K562 (cell line): ENCODE results near the gene MCM7. TPM values are rescaled to one million over a fixed set of nuclear protein-coding genes. Genes with fewer than 3 reads are reported as not detected.

Experiments
- ATF1 ChIP-seq, 2 experiments: fragments of 450-650 bp in 1 of 2; IDR thresholded peaks; 2 replicates each; pipeline ENCODE4 v1.6.1; 2016; ENCODE audit warnings: missing compliant biosample characterization in 1 of 2, missing genetic modification characterization in 1 of 2
- DMBX1 ChIP-seq: fragments of 250-450 bp; sonication (Bioruptor Pico); IDR thresholded peaks from 2 replicates; pipeline ENCODE4 v1.8.0; 2022; ENCODE audit warnings: inconsistent platforms, mild to moderate bottlenecking, moderate library complexity, borderline replicate concordance
- FOXP1 ChIP-seq: sonication (generic); formaldehyde crosslinking; IDR thresholded peaks from 2 replicates; pipeline ENCODE4 v1.8.0; 2022; ENCODE audit warnings: mild to moderate bottlenecking, missing genetic modification reagents
- HNRNPH1 ChIP-seq: fragments of 200-400 bp; formaldehyde crosslinking; optimal IDR thresholded peaks from 2 replicates; pipeline ENCODE3; 2017; ENCODE audit warnings: low read depth, mild to moderate bottlenecking, low read length, moderate library complexity
- IRF2 ChIP-seq: sonication (generic); formaldehyde crosslinking; IDR thresholded peaks from 2 replicates; pipeline ENCODE4 v1.8.1; 2022; ENCODE audit warnings: mild to moderate bottlenecking, missing genetic modification reagents
- MAZ ChIP-seq, 2 experiments: fragments of 450-650 bp in 1 of 2; sonication (generic) in 1 of 2; formaldehyde crosslinking; IDR thresholded peaks in 1 of 2; conservative IDR thresholded peaks in 1 of 2; 2 replicates each; pipeline versions ENCODE4 v1.4.0 to v1.5.0; 2020; ENCODE audit warnings: mild to moderate bottlenecking in 1 of 2, missing genetic modification reagents in 1 of 2
- MTA2 ChIP-seq: fragments of 450-650 bp; IDR thresholded peaks from 2 replicates; pipeline ENCODE4 v1.6.1; 2016; ENCODE audit warnings: low read depth
- NFXL1 ChIP-seq: fragments of 450-650 bp; formaldehyde crosslinking; IDR thresholded peaks from 2 replicates; pipeline ENCODE4 v1.4.0; 2021; ENCODE audit warnings: mild to moderate bottlenecking
- NR3C1 ChIP-seq: sonication (generic); formaldehyde crosslinking; IDR thresholded peaks from 2 replicates; pipeline ENCODE4 v1.8.1; 2022; ENCODE audit warnings: missing genetic modification reagents
- PHF21A ChIP-seq: fragments of 450-650 bp; IDR thresholded peaks from 2 replicates; pipeline ENCODE4 v1.6.1; 2017; ENCODE audit warnings: low read depth, borderline replicate concordance
- RBM25 ChIP-seq: fragments of 200-400 bp; formaldehyde crosslinking; IDR thresholded peaks from 2 replicates; pipeline ENCODE4 v1.6.1; 2018; ENCODE audit warnings: low read length, low read depth, moderate library complexity; ENCODE audit not compliant: severe bottlenecking
- SMARCA5 ChIP-seq: fragments of 450-650 bp; IDR thresholded peaks from 2 replicates; pipeline ENCODE4 v1.6.1; 2016
- SPI1 ChIP-seq: IDR thresholded peaks from 2 replicates; pipeline ENCODE4 v1.6.1; 2011; ENCODE audit warnings: low read depth, low read length, control low read depth, borderline replicate concordance
- TRIM24 ChIP-seq, 2 experiments: fragments of 450-650 bp; IDR thresholded peaks; 2 replicates each; pipeline ENCODE4 v1.6.1; 2016
- ZNF197 ChIP-seq: fragments of 200-800 bp; sonication (Bioruptor generic); IDR thresholded peaks from 2 replicates; pipeline ENCODE4 v1.6.1; 2016; ENCODE audit warnings: low read depth, missing genetic modification characterization, missing compliant biosample characterization
- ZNF263 ChIP-seq: sonication (generic); formaldehyde crosslinking; IDR thresholded peaks from 2 replicates; pipeline ENCODE4 v1.8.0; 2022; ENCODE audit warnings: mild to moderate bottlenecking, missing genetic modification reagents, borderline replicate concordance
- ZNF41 ChIP-seq: fragments of 250-450 bp; sonication (Bioruptor Pico); conservative IDR thresholded peaks from 2 replicates; pipeline ENCODE4 v1.4.0; 2020; ENCODE audit warnings: mild to moderate bottlenecking
- ZNF584 ChIP-seq: fragments of 200-800 bp; sonication (Bioruptor generic); IDR thresholded peaks from 2 replicates; pipeline ENCODE4 v1.6.1; 2016; ENCODE audit warnings: low read depth, mild to moderate bottlenecking, missing genetic modification characterization, missing compliant biosample characterization
- ZNF586 ChIP-seq: fragments of 450-650 bp; formaldehyde crosslinking; conservative IDR thresholded peaks from 2 replicates; pipeline ENCODE4 v1.4.0; 2020; ENCODE audit warnings: mild to moderate bottlenecking, moderate library complexity
- ZNF778 ChIP-seq: fragments of 450-650 bp; formaldehyde crosslinking; IDR thresholded peaks from 2 replicates; pipeline ENCODE4 v1.4.0; 2020; ENCODE audit warnings: mild to moderate bottlenecking, moderate library complexity
- polyA plus RNA-seq, 8 experiments: library from polyadenylated mRNA; depleted of rRNA in 4 of 8; stranded (reverse) in 5 of 8; unstranded in 3 of 8; fragments of >200 nt; fragmentation: Nextera tagmentation in 2 of 8; fragmentation: Illumina TruSeq in 1 of 8; extraction: Ambion mirVana in 2 of 8; extraction: Trizol in 1 of 8; gene quantifications; 2 replicates each; pipeline versions ENCODE4 v1.2.1 to v1.2.3, GENCODE V29; 2011 to 2014; ENCODE audit warnings: inconsistent platforms in 1 of 8, missing spikeins in 1 of 8
- total RNA-seq, 7 experiments: library from RNA; depleted of rRNA in 6 of 7; stranded (reverse); fragments of >200 nt in 6 of 7; fragmentation: Illumina TruSeq in 2 of 7; extraction: Trizol in 2 of 7; gene quantifications; 2 replicates each; pipeline versions ENCODE4 v1.2.1 to v1.2.3, GENCODE V29; 2011 to 2021; ENCODE audit warnings: low replicate concordance in 1 of 7
- TF ChIP-seq, protein P1 (sequence below): fragments of 450-650 bp; IDR thresholded peaks from 2 replicates; pipeline ENCODE4 v1.7.0; 2016; ENCODE audit warnings: borderline replicate concordance
- TF ChIP-seq, protein P2 (sequence below): fragments of 250-450 bp; sonication (Bioruptor Pico); IDR thresholded peaks from 2 replicates; pipeline ENCODE4 v1.6.1; 2021; ENCODE audit warnings: mild to moderate bottlenecking
- TF ChIP-seq, protein P3 (sequence below): fragments of 200-800 bp; sonication (Bioruptor generic); IDR thresholded peaks from 2 replicates; pipeline ENCODE4 v1.6.1; 2017; ENCODE audit warnings: missing genetic modification characterization, missing compliant biosample characterization

MCM7 gene
- total and polyA plus RNA-seq, 9 of the 15 experiments (the other 6 are each of a cell fraction or from before 2014, with no cell fraction given): 329 to 856 (median 437) TPM

DNA sequence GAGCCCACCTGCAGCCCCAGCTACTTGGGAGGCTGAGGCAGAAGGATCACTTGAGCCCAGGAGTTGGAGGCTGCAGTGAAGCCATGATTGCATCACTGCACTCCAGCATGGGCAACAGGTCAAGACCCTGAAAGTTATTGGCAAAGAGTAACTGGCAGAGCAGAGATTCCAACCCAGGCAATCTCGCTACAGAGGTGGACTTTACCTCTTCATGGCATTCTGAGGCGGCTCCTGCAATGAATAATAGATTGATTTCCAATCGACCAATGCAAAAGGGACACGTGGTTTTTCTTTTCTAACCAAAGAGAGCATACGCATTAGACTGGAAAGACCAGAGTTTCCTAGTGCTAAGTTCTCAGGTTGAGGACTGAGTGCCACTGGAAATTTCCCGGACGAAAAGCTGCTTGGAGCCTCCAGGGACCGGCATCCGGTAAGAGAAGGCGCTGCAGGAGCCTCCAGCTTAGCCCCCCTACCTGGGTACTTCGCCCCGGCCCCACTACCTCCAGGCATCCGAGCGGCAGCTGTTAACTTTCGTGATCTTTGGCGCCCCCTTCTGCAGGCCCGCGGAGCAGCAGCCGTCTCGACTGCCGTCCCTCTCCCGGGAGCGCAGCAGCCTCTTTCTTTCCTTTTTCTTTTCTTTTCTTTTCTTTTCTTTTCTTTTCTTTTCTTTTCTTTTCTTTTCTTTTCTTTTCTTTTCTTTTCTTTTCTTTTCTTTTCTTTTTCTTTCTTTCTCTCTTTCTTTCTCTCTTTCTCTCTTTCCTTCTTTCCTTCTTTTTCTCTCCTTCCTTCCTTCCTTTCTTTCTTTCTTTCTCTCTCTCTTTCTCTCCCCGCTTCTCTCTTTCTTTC lies 29.6 kb upstream of the MCM7 start (continued):
- TF ChIP-seq ATF1 (CRISPR knock-in tag; IDR thresholded peaks at IDR 0.05) (no peak), ATF1 (tag; IDR thresholded peaks at IDR 0.05) (peak; percentile 43), SMARCA5 (peak; percentile 81; the same call in 1 of the 2 replicates), PHF21A (no peak), NFXL1 (0 out of 2 replicates have a peak, but pooled peaks have one; percentile 15), ZNF41 (CRISPR knock-in tag) (0 out of 2 replicates have a peak, but pooled peaks have one; percentile 35), ZNF778 (CRISPR knock-in tag) (no peak), ZNF586 (CRISPR knock-in tag) (no peak), TRIM24 (IDR thresholded peaks at IDR 0.05) (peak in 1 of 2 experiments; percentile 28; a peak in 1 of 4 replicates), ZNF584 (CRISPR knock-in tag) (no peak), IRF2 (CRISPR knock-in tag) (no peak), RBM25 (peak; percentile 14), NR3C1 (CRISPR knock-in tag) (no peak), MAZ (CRISPR knock-in tag; conservative IDR thresholded peaks at IDR 0.05 in 1 of 2, IDR thresholded peaks at IDR 0.05 in 1 of 2) (peak; percentile 38 to 67; a peak in 2 of 4 replicates), DMBX1 (CRISPR knock-in tag) (peak; percentile 22; the same call in 1 of the 2 replicates), HNRNPH1 (no peak), ZNF197 (CRISPR knock-in tag) (no peak), MTA2 (peak; percentile 54; the same call in 1 of the 2 replicates), SPI1 (no peak), FOXP1 (no peak), ZNF263 (CRISPR knock-in tag) (no peak)
- TF ChIP-seq, protein P1, sequence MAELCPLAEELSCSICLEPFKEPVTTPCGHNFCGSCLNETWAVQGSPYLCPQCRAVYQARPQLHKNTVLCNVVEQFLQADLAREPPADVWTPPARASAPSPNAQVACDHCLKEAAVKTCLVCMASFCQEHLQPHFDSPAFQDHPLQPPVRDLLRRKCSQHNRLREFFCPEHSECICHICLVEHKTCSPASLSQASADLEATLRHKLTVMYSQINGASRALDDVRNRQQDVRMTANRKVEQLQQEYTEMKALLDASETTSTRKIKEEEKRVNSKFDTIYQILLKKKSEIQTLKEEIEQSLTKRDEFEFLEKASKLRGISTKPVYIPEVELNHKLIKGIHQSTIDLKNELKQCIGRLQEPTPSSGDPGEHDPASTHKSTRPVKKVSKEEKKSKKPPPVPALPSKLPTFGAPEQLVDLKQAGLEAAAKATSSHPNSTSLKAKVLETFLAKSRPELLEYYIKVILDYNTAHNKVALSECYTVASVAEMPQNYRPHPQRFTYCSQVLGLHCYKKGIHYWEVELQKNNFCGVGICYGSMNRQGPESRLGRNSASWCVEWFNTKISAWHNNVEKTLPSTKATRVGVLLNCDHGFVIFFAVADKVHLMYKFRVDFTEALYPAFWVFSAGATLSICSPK: peak; percentile 93; the same call in 1 of the 2 replicates
- TF ChIP-seq, protein P2, sequence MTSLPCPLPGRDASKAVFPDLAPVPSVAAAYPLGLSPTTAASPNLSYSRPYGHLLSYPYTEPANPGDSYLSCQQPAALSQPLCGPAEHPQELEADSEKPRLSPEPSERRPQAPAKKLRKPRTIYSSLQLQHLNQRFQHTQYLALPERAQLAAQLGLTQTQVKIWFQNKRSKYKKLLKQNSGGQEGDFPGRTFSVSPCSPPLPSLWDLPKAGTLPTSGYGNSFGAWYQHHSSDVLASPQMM: no peak
- TF ChIP-seq, protein P3, sequence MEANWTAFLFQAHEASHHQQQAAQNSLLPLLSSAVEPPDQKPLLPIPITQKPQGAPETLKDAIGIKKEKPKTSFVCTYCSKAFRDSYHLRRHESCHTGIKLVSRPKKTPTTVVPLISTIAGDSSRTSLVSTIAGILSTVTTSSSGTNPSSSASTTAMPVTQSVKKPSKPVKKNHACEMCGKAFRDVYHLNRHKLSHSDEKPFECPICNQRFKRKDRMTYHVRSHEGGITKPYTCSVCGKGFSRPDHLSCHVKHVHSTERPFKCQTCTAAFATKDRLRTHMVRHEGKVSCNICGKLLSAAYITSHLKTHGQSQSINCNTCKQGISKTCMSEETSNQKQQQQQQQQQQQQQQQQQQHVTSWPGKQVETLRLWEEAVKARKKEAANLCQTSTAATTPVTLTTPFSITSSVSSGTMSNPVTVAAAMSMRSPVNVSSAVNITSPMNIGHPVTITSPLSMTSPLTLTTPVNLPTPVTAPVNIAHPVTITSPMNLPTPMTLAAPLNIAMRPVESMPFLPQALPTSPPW (CRISPR knock-in tag): peak; percentile 17; the same call in 1 of the 2 replicates
